Immature natural killer cell (primary cell): ENCODE results near the gene ZC3H18. TPM values are rescaled to one million over a fixed set of nuclear protein-coding genes. Genes with fewer than 3 reads are reported as not detected.
A peak's percentile ranks its signal among the peaks of the same experiment; 100 is the strongest.
"Not testable (repeated sequence)": the region's sequence is repeated elsewhere in the genome, so short reads cannot be mapped to it uniquely, and the experiment has no call there.

Experiments used
- DNase-seq, 3 donors: peaks; one replicate each; pipeline ENCODE4 v3.0.0; 2022; ENCODE audit warnings: mixed read lengths in 1 of 3
- H3K27ac Mint-ChIP-seq, 6 donors: one replicate each; pipeline ENCODE4 v1.8.0; 2020; ENCODE audit warnings: mixed read lengths in 6 of 6, mild to moderate bottlenecking in 5 of 6, inconsistent platforms in 4 of 6, moderate library complexity in 3 of 6
- H3K27me3 Mint-ChIP-seq, 3 donors: one replicate each; pipeline ENCODE4 v1.8.0; 2020 to 2021; ENCODE audit warnings: low read depth in 3 of 3, mild to moderate bottlenecking in 3 of 3, mixed read lengths in 3 of 3, moderate library complexity in 3 of 3, inconsistent platforms in 1 of 3
- H3K36me3 Mint-ChIP-seq, 3 donors: one replicate each; pipeline ENCODE4 v1.8.0; 2020; ENCODE audit warnings: mixed read lengths in 3 of 3, inconsistent platforms in 2 of 3, mild to moderate bottlenecking in 2 of 3
- H3K4me1 Mint-ChIP-seq, 2 donors: one replicate each; pipeline ENCODE4 v1.8.0; 2020; ENCODE audit warnings: inconsistent platforms in 2 of 2, mild to moderate bottlenecking in 2 of 2, mixed read lengths in 2 of 2, moderate library complexity in 1 of 2
- H3K4me3 Mint-ChIP-seq, 5 donors: one replicate each; pipeline ENCODE4 v1.8.0; 2020; ENCODE audit warnings: mild to moderate bottlenecking in 5 of 5, mixed read lengths in 5 of 5, inconsistent platforms in 3 of 5, moderate library complexity in 3 of 5
- H3K9me3 Mint-ChIP-seq, 6 donors: one replicate each; pipeline ENCODE4 v1.8.0; 2020; ENCODE audit warnings: mild to moderate bottlenecking in 6 of 6, mixed read lengths in 6 of 6, inconsistent platforms in 4 of 6, moderate library complexity in 3 of 6
- polyA plus RNA-seq, 3 donors: library from polyadenylated mRNA; unstranded; fragments of 300-500 nt; fragmentation: Illumina TruSeq; gene quantifications; one replicate each; pipeline ENCODE4 v1.2.3, GENCODE V29; 2021

The ZC3H18 gene
- polyA plus RNA-seq, 3 donors from 2014 or later: 1.0 to 29.0 (median 8.7) TPM

- no peak for DNase-seq
- no peaks in the 10 kb centered on the region for H3K9me3 Mint-ChIP-seq
- H3K4me1 Mint-ChIP-seq: peaks cover 11 to 38% of the 10 kb centered on the region in 2 donors
- no peak overlapping the region for H3K27ac Mint-ChIP-seq
- H3K4me3 Mint-ChIP-seq: no peak overlapping the region
- peaks cover 0 to 6% (median 5%) of the 10 kb centered on the region in 3 donors for H3K27me3 Mint-ChIP-seq
- peaks cover under 1 to 31% (median 16%) of the 10 kb centered on the region in 3 donors for H3K36me3 Mint-ChIP-seq
Observed at GRCh38 chr16:88596483-88596882, 26.3 kb downstream of the ZC3H18 start.

GRCh38 chr16:88597856-88598491 is 27.8 kb downstream of the ZC3H18 start:
- H3K27me3 Mint-ChIP-seq: peaks cover 0 to 3% (median 2%) of the 10 kb centered on the region in 3 donors
- H3K9me3 Mint-ChIP-seq: no peaks in the 10 kb centered on the region
- no peak for DNase-seq
- no peak overlapping the region for H3K27ac Mint-ChIP-seq
- no peak overlapping the region for H3K4me3 Mint-ChIP-seq
- H3K36me3 Mint-ChIP-seq: peaks cover 5 to 22% (median 10%) of the 10 kb centered on the region in 3 donors
- peaks cover 5 to 26% of the 10 kb centered on the region in 2 donors for H3K4me1 Mint-ChIP-seq

- no peak overlapping the region for H3K4me3 Mint-ChIP-seq
- peaks cover 5 to 24% (median 6%) of the 10 kb centered on the region in 3 donors for H3K36me3 Mint-ChIP-seq
- H3K27me3 Mint-ChIP-seq: peaks cover 0 to 2% (median 0%) of the 10 kb centered on the region in 3 donors
- peak overlapping the region in 1 of 6 donors; percentile 80 for H3K27ac Mint-ChIP-seq
- H3K4me1 Mint-ChIP-seq: peaks cover 5 to 23% of the 10 kb centered on the region in 2 donors
- no peak for DNase-seq
- H3K9me3 Mint-ChIP-seq: no peaks in the 10 kb centered on the region
Observed at GRCh38 chr16:88599092-88599733, 29.0 kb downstream of the ZC3H18 start.

GRCh38 chr16:88599825-88600538 is 29.8 kb downstream of the ZC3H18 start:
- Mint-ChIP-seq H3K27me3 (peaks cover 0 to 2% (median 0%) of the 10 kb centered on the region in 3 donors), H3K4me3 (no peak overlapping the region), H3K4me1 (peaks cover 5 to 23% of the 10 kb centered on the region in 2 donors), H3K27ac (peak overlapping the region in 1 of 6 donors; percentile 32), H3K9me3 (no peaks in the 10 kb centered on the region), H3K36me3 (peaks cover 5 to 21% (median 6%) of the 10 kb centered on the region in 3 donors)
- DNase-seq: peak in 1 of 3 donors; percentile 23

- peaks cover 5 to 23% of the 10 kb centered on the region in 2 donors for H3K4me1 Mint-ChIP-seq
- peaks cover 5 to 21% (median 6%) of the 10 kb centered on the region in 3 donors for H3K36me3 Mint-ChIP-seq
- H3K27me3 Mint-ChIP-seq: peaks cover 0 to 2% (median 0%) of the 10 kb centered on the region in 3 donors
- peak overlapping the region in 3 of 6 donors; percentile 32 to 42 (median 41) for H3K27ac Mint-ChIP-seq
- no peak overlapping the region for H3K4me3 Mint-ChIP-seq
- no peak for DNase-seq
- H3K9me3 Mint-ChIP-seq: no peaks in the 10 kb centered on the region
Observed at GRCh38 chr16:88600539-88600896, 30.3 kb downstream of the ZC3H18 start.

- H3K4me3 Mint-ChIP-seq: no peak overlapping the region
- peaks cover 0 to 2% (median 2%) of the 10 kb centered on the region in 3 donors for H3K27me3 Mint-ChIP-seq
- H3K27ac Mint-ChIP-seq: peak overlapping the region in 3 of 6 donors; percentile 30 to 56 (median 31)
- no peaks in the 10 kb centered on the region for H3K9me3 Mint-ChIP-seq
- H3K4me1 Mint-ChIP-seq: peaks cover 2 to 18% of the 10 kb centered on the region in 2 donors
- DNase-seq: no peak
- peaks cover 5 to 21% (median 6%) of the 10 kb centered on the region in 3 donors for H3K36me3 Mint-ChIP-seq
Observed at GRCh38 chr16:88601313-88602036, 31.3 kb downstream of the ZC3H18 start.

- Mint-ChIP-seq H3K27ac (peak overlapping the region in 1 of 6 donors; percentile 17), H3K9me3 (no peaks in the 10 kb centered on the region), H3K4me3 (no peak overlapping the region), H3K4me1 (peaks cover 2 to 19% of the 10 kb centered on the region in 2 donors), H3K27me3 (peaks cover 0 to 4% (median 2%) of the 10 kb centered on the region in 3 donors), H3K36me3 (peaks cover 5 to 22% (median 7%) of the 10 kb centered on the region in 3 donors)
- no peak for DNase-seq
Observed at GRCh38 chr16:88602091-88602490, 31.9 kb downstream of the ZC3H18 start.

GRCh38 chr16:88605186-88606147 is 35.3 kb downstream of the ZC3H18 start:
- no peak overlapping the region for H3K4me3 Mint-ChIP-seq
- peaks cover 0 to 6% (median 0%) of the 10 kb centered on the region in 3 donors for H3K27me3 Mint-ChIP-seq
- DNase-seq: no peak
- H3K4me1 Mint-ChIP-seq: peaks cover 2 to 18% of the 10 kb centered on the region in 2 donors
- no peak overlapping the region for H3K27ac Mint-ChIP-seq
- no peaks in the 10 kb centered on the region for H3K9me3 Mint-ChIP-seq
- peaks cover 11 to 28% (median 14%) of the 10 kb centered on the region in 3 donors for H3K36me3 Mint-ChIP-seq

GRCh38 chr16:88606148-88606757 is 36.0 kb downstream of the ZC3H18 start:
- peaks cover 0 to 6% (median 0%) of the 10 kb centered on the region in 3 donors for H3K27me3 Mint-ChIP-seq
- no peak for DNase-seq
- peaks cover 4 to 11% of the 10 kb centered on the region in 2 donors for H3K4me1 Mint-ChIP-seq
- peaks cover 15 to 27% (median 20%) of the 10 kb centered on the region in 3 donors for H3K36me3 Mint-ChIP-seq
- no peak overlapping the region for H3K4me3 Mint-ChIP-seq
- H3K27ac Mint-ChIP-seq: peak overlapping the region in 3 of 6 donors; percentile 16 to 50 (median 40)
- H3K9me3 Mint-ChIP-seq: no peaks in the 10 kb centered on the region

- no peaks in the 10 kb centered on the region for H3K9me3 Mint-ChIP-seq
- peak overlapping the region in 3 of 6 donors; percentile 42 to 75 (median 59) for H3K27ac Mint-ChIP-seq
- DNase-seq: no peak
- peaks cover 4 to 11% of the 10 kb centered on the region in 2 donors for H3K4me1 Mint-ChIP-seq
- peaks cover 15 to 30% (median 15%) of the 10 kb centered on the region in 3 donors for H3K36me3 Mint-ChIP-seq
- H3K4me3 Mint-ChIP-seq: no peak overlapping the region
- peaks cover 0 to 6% (median 3%) of the 10 kb centered on the region in 3 donors for H3K27me3 Mint-ChIP-seq
Observed at GRCh38 chr16:88608076-88608475, 37.9 kb downstream of the ZC3H18 start.

GRCh38 chr16:88609426-88609825 is 39.2 kb downstream of the ZC3H18 start:
- H3K27ac Mint-ChIP-seq, H3K9me3 Mint-ChIP-seq, H3K27me3 Mint-ChIP-seq, H3K4me3 Mint-ChIP-seq, DNase-seq: not testable (repeated sequence)
- Mint-ChIP-seq H3K36me3 (peaks cover 15 to 35% (median 24%) of the 10 kb centered on the region in 3 donors), H3K4me1 (peaks cover 6 to 19% of the 10 kb centered on the region in 2 donors)

GRCh38 chr16:88610080-88610479 is 39.9 kb downstream of the ZC3H18 start:
- Mint-ChIP-seq H3K4me1 (peaks cover 6 to 19% of the 10 kb centered on the region in 2 donors), H3K4me3 (no peak overlapping the region), H3K9me3 (no peaks in the 10 kb centered on the region), H3K36me3 (peaks cover 15 to 37% (median 25%) of the 10 kb centered on the region in 3 donors), H3K27me3 (peaks cover 0 to 6% (median 6%) of the 10 kb centered on the region in 3 donors), H3K27ac (peak overlapping the region in 3 of 6 donors; percentile 37 to 70 (median 61))
- no peak for DNase-seq
